D721Med (cell line): Measurements from ENCODE around the gene CPSF4L.

Experiments
- DNase-seq: peaks from one replicate; pipeline ENCODE4 v3.0.0; 2011; ENCODE audit warnings: low spot score; ENCODE audit not compliant: insufficient read length
- FAIRE-seq: peaks from 2 replicates; lab custom pipeline; 2011; peaks lifted over from hg19 to GRCh38; lab: Jason Lieb, UNC
- TF ChIP-seq, protein P1 (sequence below): IDR thresholded peaks from 2 replicates; pipeline ENCODE4 v1.5.1; 2012; ENCODE audit warnings: mild to moderate bottlenecking, control low read depth; ENCODE audit not compliant: insufficient read depth; ENCODE audit errors: missing control alignments

Gene CPSF4L

DNA sequence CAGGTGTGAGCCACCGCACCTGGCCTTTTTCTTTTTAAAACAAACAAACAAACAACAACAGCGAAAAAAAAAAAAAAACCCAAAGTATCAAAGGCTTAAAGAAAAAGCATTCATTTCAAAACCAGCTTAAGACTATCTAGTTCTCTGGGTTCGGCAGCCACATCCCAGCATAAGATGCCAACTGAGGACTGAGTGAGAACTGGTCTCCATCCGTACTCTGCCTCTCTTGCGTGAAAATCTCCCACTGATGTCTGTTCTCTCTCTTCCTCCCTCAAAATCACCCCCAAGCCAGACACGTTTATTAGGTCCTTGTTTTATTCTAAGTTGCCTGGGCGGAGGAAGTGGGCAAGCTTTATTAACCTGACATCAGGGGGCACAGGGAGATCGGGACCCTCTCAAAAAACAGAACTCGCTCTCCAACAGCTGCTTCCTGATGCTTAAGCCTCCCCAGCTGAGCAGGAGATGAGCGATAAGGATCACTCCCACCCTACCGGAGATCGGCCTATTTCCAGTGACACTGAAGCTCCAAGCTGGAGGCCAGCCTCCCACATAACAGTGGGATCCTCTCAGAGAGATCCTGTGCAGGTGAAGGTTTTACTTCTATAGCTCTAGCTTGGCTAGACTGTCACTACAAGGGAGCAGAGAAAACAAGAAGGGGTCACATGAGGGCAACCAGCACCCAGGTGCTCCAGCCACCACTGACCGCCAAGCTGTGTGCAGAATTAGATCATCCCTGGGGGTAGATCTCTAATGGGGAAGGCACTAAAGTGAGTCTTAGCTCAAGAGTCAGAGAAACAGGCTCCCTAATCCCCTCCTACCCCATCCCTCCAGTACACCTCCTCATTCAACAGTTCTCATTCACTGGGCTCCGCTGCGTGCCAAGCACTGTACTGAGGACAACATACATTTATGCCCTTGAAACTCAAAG, 36.5 kb upstream of the CPSF4L start:
- DNase-seq (no peak), FAIRE-seq (no peak)
- TF ChIP-seq, protein P1, sequence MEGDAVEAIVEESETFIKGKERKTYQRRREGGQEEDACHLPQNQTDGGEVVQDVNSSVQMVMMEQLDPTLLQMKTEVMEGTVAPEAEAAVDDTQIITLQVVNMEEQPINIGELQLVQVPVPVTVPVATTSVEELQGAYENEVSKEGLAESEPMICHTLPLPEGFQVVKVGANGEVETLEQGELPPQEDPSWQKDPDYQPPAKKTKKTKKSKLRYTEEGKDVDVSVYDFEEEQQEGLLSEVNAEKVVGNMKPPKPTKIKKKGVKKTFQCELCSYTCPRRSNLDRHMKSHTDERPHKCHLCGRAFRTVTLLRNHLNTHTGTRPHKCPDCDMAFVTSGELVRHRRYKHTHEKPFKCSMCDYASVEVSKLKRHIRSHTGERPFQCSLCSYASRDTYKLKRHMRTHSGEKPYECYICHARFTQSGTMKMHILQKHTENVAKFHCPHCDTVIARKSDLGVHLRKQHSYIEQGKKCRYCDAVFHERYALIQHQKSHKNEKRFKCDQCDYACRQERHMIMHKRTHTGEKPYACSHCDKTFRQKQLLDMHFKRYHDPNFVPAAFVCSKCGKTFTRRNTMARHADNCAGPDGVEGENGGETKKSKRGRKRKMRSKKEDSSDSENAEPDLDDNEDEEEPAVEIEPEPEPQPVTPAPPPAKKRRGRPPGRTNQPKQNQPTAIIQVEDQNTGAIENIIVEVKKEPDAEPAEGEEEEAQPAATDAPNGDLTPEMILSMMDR = no peak

DNA sequence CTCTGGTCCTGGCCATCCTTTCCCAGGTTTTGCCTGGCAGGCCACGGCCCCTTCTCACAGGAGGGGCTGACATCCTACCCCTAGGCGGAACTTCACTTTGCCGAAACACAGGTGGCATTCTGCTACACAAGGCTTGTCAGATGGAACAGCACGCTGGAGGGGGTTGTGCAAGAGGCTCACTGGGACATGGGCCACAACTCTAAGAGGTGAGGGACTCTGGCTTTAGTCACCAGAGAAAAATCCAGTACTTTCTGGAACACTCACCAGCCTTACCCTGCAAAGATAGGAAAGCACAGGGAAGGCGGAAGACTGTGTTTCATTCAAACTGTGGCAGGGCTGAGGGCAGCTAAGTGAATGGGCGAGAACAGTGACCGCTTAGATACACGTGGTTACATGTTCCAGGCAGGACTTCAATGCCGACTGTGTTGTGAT, 31.8 kb upstream of the CPSF4L start:
- TF ChIP-seq, protein P1 = no peak
- DNase-seq (no peak), FAIRE-seq (no peak)

DNA sequence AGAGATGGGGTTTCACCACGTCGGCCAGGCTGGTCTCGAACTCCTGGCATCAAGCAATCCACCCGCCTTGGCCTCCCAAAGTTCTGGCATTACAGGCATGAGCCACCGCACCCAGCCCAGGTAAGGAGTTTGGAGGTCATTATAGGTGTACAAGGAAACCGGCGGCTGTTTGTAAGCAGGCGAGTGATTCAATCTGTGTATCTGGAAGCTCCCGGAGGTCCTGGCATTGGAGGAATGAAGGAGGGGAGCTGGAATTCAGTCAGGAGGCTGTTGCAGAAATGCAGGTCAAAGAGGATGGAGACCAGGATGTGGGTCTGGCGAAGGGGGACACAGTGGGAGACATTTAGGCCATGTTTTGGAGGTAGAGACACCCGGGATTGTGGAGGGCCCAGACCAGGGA, 31.4 kb upstream of the CPSF4L start:
- TF ChIP-seq, protein P1 = no peak
- FAIRE-seq (no peak), DNase-seq (no peak)

DNA sequence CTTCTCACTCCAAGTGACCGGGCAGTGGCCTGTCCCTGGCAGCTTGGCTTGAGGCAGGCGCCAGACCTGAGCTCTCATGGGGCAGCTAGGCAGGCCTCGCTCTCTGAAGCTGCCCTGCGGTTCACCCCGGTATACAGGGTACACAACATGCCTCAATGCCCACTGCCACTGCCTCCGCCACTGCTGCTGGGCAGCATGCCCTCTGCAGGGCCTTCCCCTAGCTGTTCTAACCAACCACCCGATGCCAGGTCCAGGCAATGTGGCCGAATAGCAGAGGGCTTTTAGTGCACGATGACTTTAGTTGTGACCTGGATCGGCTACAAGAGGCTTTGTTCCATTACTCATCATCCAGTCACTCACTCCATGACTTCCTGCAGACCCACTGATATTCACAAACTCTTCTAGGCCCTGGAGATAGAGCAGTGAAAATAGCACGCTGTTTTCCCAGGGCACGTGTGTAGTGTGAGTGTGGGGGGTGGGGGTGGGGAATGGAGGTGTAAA, 30.4 kb upstream of the CPSF4L start:
- DNase-seq = no peak
- TF ChIP-seq, protein P1 = no peak
- no peak for FAIRE-seq

DNA sequence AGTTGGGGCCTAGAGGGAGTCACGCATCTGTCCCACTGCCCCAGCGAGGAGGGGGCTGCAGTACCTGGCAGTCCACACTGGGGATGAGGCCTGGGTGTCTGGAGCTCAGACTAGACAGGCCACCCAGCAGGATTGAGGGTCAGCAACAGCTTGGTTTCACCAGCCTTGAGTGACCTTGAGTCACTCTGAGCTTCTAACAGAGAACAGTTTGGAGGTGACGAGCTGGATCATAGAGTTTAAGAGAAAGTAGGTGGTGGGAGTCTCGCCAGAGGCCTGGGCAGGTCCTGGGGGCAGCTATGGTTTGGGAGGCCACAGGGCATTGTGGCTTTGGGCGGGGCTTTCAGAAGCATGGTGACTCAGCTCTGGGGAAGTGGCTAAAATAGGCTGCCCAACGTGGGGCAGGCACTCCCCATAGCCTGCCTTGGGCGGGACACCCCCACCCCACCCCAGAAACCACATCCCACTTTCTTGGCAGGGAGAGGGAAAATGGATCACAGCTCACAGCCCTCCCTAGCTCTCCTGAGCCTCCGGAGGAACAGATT, 29.7 kb upstream of the CPSF4L start:
- DNase-seq (no peak), FAIRE-seq (no peak)
- TF ChIP-seq, protein P1 = no peak

DNA sequence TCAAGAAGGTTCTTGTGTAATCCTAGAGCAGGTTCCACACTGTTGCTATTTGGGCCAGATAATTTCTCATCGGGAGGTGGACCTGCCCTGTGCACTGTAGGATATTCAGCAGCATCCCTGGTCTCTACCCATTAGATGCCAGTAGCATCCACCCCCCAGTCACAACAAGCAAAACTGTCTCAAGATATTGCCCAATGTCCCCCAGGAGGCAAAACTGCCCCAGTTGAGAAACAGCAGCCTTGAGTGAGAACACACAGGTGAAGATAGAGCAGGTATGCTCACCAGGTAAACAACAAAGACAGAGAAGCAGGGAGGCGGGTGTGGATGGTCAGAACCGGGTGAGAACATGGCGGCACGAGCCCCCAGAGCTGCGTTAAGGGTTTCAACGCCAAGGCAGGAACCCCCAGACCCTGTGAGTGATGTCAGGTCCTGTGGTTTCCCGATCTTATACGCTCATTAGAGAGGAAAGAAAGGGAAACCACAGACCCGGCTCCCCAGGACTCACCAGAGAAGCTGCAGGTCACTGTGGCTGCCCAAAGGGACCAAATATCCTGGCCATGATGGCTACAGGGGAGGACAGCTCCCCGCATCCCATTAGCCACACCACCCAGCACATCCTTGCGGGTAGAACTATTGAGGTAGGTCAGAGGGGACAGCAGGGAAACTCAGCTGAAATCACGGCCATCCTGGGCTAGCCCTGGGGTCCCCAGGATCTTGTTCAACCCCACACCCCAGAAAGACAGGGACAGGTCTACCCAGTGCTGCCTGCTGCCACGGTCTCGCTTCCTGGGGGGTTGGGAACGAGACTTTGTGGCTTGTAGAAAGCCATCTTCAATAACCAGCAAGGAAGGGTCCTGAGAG, 28.9 kb upstream of the CPSF4L start:
- TF ChIP-seq, protein P1 = no peak
- no peak for FAIRE-seq
- no peak for DNase-seq
